OCI-LY3 (cell line): ENCODE data around the gene BICD2.

Experiments used
- H2AFZ ChIP-seq: fragments of 200-600, 300-600 bp; shearing (Covaris generic); 2 replicates; pipeline ENCODE4 v1.6.0; 2014; ENCODE audit warnings: antibody characterized with exemption, low read depth, low read length
- H3K27ac ChIP-seq: fragments of 200-600, 300-600 bp; sonication (generic); 2 replicates; pipeline ENCODE4 v1.5.1; 2014; ENCODE audit warnings: mild to moderate bottlenecking, low read length, moderate library complexity, mixed read lengths
- H3K27me3 ChIP-seq: fragments of 200-600, 300-600 bp; sonication (generic); 2 replicates; pipeline ENCODE4 v1.6.1; 2014; ENCODE audit warnings: low read depth, low read length, mixed read lengths
- H3K36me3 ChIP-seq: fragments of 200-600, 300-600 bp; sonication (generic); replicated peaks from 2 replicates; pipeline ENCODE3; 2014; ENCODE audit warnings: low read depth, low read length, mixed read lengths
- H3K4me1 ChIP-seq: fragments of 300-600, 200-600 bp; sonication (generic); 2 replicates; pipeline ENCODE4 v1.6.1; 2014; ENCODE audit warnings: low read length, mixed read lengths
- H3K4me2 ChIP-seq: fragments of 200-600, 300-600 bp; sonication (generic); 2 replicates; pipeline ENCODE4 v1.6.1; 2014; ENCODE audit warnings: low read length, mixed read lengths
- H3K4me3 ChIP-seq: fragments of 300-600, 200-600 bp; sonication (generic); 2 replicates; pipeline ENCODE4 v1.5.1; 2014; ENCODE audit warnings: antibody characterized with exemption, mild to moderate bottlenecking, low read length, moderate library complexity
- H3K79me2 ChIP-seq: fragments of 300-600, 200-600 bp; shearing (Covaris generic); 2 replicates; pipeline ENCODE4 v1.6.1; 2014; ENCODE audit warnings: mild to moderate bottlenecking, low read length, mixed read lengths
- H3K9ac ChIP-seq: fragments of 300-600, 200-600 bp; shearing (Covaris generic); 2 replicates; pipeline ENCODE4 v1.6.0; 2014; ENCODE audit warnings: mild to moderate bottlenecking, low read length, moderate library complexity
- H3K9me3 ChIP-seq: fragments of 200-600, 300-600 bp; shearing (Covaris generic); 2 replicates; pipeline ENCODE4 v1.6.1; 2014; ENCODE audit warnings: low read length, mixed read lengths; ENCODE audit not compliant: insufficient read depth
- H4K20me1 ChIP-seq: fragments of 200-600, 300-600 bp; sonication (generic); 2 replicates; pipeline ENCODE4 v1.6.1; 2016; ENCODE audit warnings: low read length, mixed read lengths; ENCODE audit not compliant: insufficient read depth
- CTCF ChIP-seq: fragments of 200-600, 300-600 bp; sonication (generic); IDR thresholded peaks from 2 replicates; pipeline ENCODE4 v1.5.1; 2014; ENCODE audit warnings: antibody characterized with exemption, low read length, low read depth
- EZH2phosphoT487 ChIP-seq: fragments of 200-600 bp; shearing (Covaris generic); IDR thresholded peaks from 2 replicates; pipeline ENCODE4 v1.6.1; 2018; ENCODE audit warnings: antibody characterized with exemption, mixed run types, low read depth

Gene BICD2

GRCh38 chr9:92666236-92666635 lies 98.4 kb downstream of the BICD2 start:
- Histone ChIP-seq H3K4me2 (no peak overlapping the region), H4K20me1 (peaks cover 27% of the 10 kb centered on the region), H3K79me2 (peaks cover 97% of the 10 kb centered on the region), H3K27me3 (no peaks in the 10 kb centered on the region), H3K4me1 (peaks cover 11% of the 10 kb centered on the region), H3K27ac (no peak overlapping the region), H3K9ac (no peak overlapping the region), H3K9me3 (no peaks in the 10 kb centered on the region), H3K4me3 (no peak overlapping the region), H3K36me3 (peaks cover 8% of the 10 kb centered on the region), H2AFZ (no peak overlapping the region)
- TF ChIP-seq EZH2phosphoT487: no peak
- TF ChIP-seq CTCF: no peak

- Histone ChIP-seq H3K36me3 (peaks cover 7% of the 10 kb centered on the region), H3K4me3 (no peak overlapping the region), H3K9ac (no peak overlapping the region), H3K4me1 (peaks cover 8% of the 10 kb centered on the region; the same call in 1 of the 2 replicates), H3K4me2 (no peak overlapping the region), H3K27me3 (no peaks in the 10 kb centered on the region), H2AFZ (no peak overlapping the region), H4K20me1 (peaks cover 31% of the 10 kb centered on the region), H3K27ac (no peak overlapping the region), H3K79me2 (peaks cover 97% of the 10 kb centered on the region), H3K9me3 (no peaks in the 10 kb centered on the region)
- TF ChIP-seq CTCF (no peak), EZH2phosphoT487 (no peak)
These were observed 98.8 kb downstream of the BICD2 start for GRCh38 chr9:92665836-92666235.

- Histone ChIP-seq H3K9ac (no peak overlapping the region), H3K4me2 (no peak overlapping the region), H3K27me3 (no peaks in the 10 kb centered on the region), H3K79me2 (peaks cover 100% of the 10 kb centered on the region), H2AFZ (no peak overlapping the region), H3K4me3 (no peak overlapping the region), H4K20me1 (peaks cover 35% of the 10 kb centered on the region), H3K27ac (no peak overlapping the region), H3K36me3 (peaks cover 7% of the 10 kb centered on the region), H3K4me1 (peaks cover 8% of the 10 kb centered on the region; the same call in 1 of the 2 replicates), H3K9me3 (no peaks in the 10 kb centered on the region)
- TF ChIP-seq CTCF: no peak
These were observed 100.1 kb downstream of the BICD2 start for GRCh38 chr9:92664394-92665152.

GRCh38 chr9:92663951-92664350 lies 100.7 kb downstream of the BICD2 start:
- no peak for TF ChIP-seq EZH2phosphoT487
- no peak for TF ChIP-seq CTCF
- peaks cover 6% of the 10 kb centered on the region; the same call in 1 of the 2 replicates for H3K4me1 ChIP-seq
- H3K27ac ChIP-seq: no peak overlapping the region
- no peak overlapping the region for H3K4me3 ChIP-seq
- no peaks in the 10 kb centered on the region for H3K9me3 ChIP-seq
- H3K36me3 ChIP-seq: peaks cover 7% of the 10 kb centered on the region
- no peak overlapping the region for H2AFZ ChIP-seq
- H3K9ac ChIP-seq: no peak overlapping the region
- peaks cover 35% of the 10 kb centered on the region for H4K20me1 ChIP-seq
- H3K79me2 ChIP-seq: peaks cover 99% of the 10 kb centered on the region
- no peak overlapping the region for H3K4me2 ChIP-seq
- no peaks in the 10 kb centered on the region for H3K27me3 ChIP-seq
